NCI-H2171 treated with DMSO at 0.1 percent for 48 hours (cell line): Measurements from ENCODE around the gene R3HDM2.

ENCODE experiments used
- DNase-seq: peaks from one replicate; lab custom pipeline; 2025; lab: John Stamatoyannopoulos, UW

R3HDM2 gene

GRCh38 chr12:57266681-57267080 is 164.2 kb downstream of the R3HDM2 start:
- no peak for DNase-seq

- no peak for DNase-seq
These were observed 167.7 kb downstream of the R3HDM2 start for GRCh38 chr12:57263096-57263495.

GRCh38 chr12:57262126-57262822 is 168.6 kb downstream of the R3HDM2 start:
- no peak for DNase-seq

GRCh38 chr12:57261428-57261865 is 169.4 kb downstream of the R3HDM2 start:
- peak; percentile 93 for DNase-seq

- no peak for DNase-seq
These were observed 170.5 kb downstream of the R3HDM2 start for GRCh38 chr12:57260366-57260765.

- DNase-seq: no peak
These were observed 171.6 kb downstream of the R3HDM2 start for GRCh38 chr12:57258977-57259970.

GRCh38 chr12:57255916-57256315 is 174.9 kb downstream of the R3HDM2 start:
- DNase-seq: no peak

- DNase-seq: no peak
These were observed 176.2 kb downstream of the R3HDM2 start for GRCh38 chr12:57254506-57255280.

- no peak for DNase-seq
These were observed 179.9 kb downstream of the R3HDM2 start, which contains the start of gene STAC3 for GRCh38 chr12:57250956-57251355. TSS of gene STAC3 (minus strand) at chr12:57251187. CDS start at chr12:57249636, 1,551 bp downstream.

GRCh38 chr12:57250541-57250940 is 180.3 kb downstream of the R3HDM2 start:
- no peak for DNase-seq

GRCh38 chr12:57248934-57249742 is 181.7 kb downstream of the R3HDM2 start:
- no peak for DNase-seq

- DNase-seq: no peak
These were observed 183.8 kb downstream of the R3HDM2 start for GRCh38 chr12:57247041-57247440.

GRCh38 chr12:57244312-57244696 is 186.5 kb downstream of the R3HDM2 start:
- no peak for DNase-seq

GRCh38 chr12:57243521-57244311 is 187.1 kb downstream of the R3HDM2 start:
- peak; percentile 85 for DNase-seq

GRCh38 chr12:57242691-57243454 is 188.0 kb downstream of the R3HDM2 start:
- DNase-seq: peak; percentile 96

GRCh38 chr12:57242329-57242690 is 188.5 kb downstream of the R3HDM2 start:
- peak; percentile 92 for DNase-seq

- peak; percentile 50 for DNase-seq
These were observed 189.2 kb downstream of the R3HDM2 start for GRCh38 chr12:57241402-57242310.

GRCh38 chr12:57240926-57241401 is 189.9 kb downstream of the R3HDM2 start:
- peak; percentile 75 for DNase-seq
